Hepatic stellate cell (primary cell): ENCODE measurements around the gene HS3ST2.

Experiments used
- DNase-seq: peaks from one replicate; pipeline ENCODE4 v3.0.0; 2011; ENCODE audit warnings: low spot score

The HS3ST2 gene

GRCh38 chr16:22813948-22814710 lies at the start of gene HS3ST2:
Gene HS3ST2 (plus strand): TSS chr16:22814162. CDS start chr16:22814611, 449 bp downstream.
- no peak for DNase-seq

GRCh38 chr16:22764662-22765327 lies 49.2 kb upstream of the HS3ST2 start:
- no peak for DNase-seq

GRCh38 chr16:22765479-22765878 lies 48.5 kb upstream of the HS3ST2 start:
- DNase-seq = no peak

GRCh38 chr16:22770866-22771265 lies 43.1 kb upstream of the HS3ST2 start:
- no peak for DNase-seq

- DNase-seq = no peak
Measured at GRCh38 chr16:22771551-22771950, 42.4 kb upstream of the HS3ST2 start.

- DNase-seq = no peak
Measured at GRCh38 chr16:22775220-22775922, 38.6 kb upstream of the HS3ST2 start.

GRCh38 chr16:22781480-22781879 lies 32.5 kb upstream of the HS3ST2 start:
- DNase-seq = no peak

- DNase-seq = no peak
Measured at GRCh38 chr16:22782314-22782713, 31.6 kb upstream of the HS3ST2 start.

GRCh38 chr16:22784690-22785214 lies 29.2 kb upstream of the HS3ST2 start:
- DNase-seq = no peak

GRCh38 chr16:22785552-22785951 lies 28.4 kb upstream of the HS3ST2 start:
- no peak for DNase-seq

GRCh38 chr16:22786284-22786683 lies 27.7 kb upstream of the HS3ST2 start:
- no peak for DNase-seq

GRCh38 chr16:22786691-22787090 lies 27.3 kb upstream of the HS3ST2 start:
- DNase-seq = no peak

- no peak for DNase-seq
Measured at GRCh38 chr16:22787466-22788192, 26.3 kb upstream of the HS3ST2 start.

- DNase-seq = no peak
Measured at GRCh38 chr16:22788193-22788530, 25.8 kb upstream of the HS3ST2 start.

- no peak for DNase-seq
Measured at GRCh38 chr16:22789281-22789945, 24.5 kb upstream of the HS3ST2 start.

GRCh38 chr16:22797551-22797950 lies 16.4 kb upstream of the HS3ST2 start:
- DNase-seq = no peak

GRCh38 chr16:22799113-22799512 lies 14.8 kb upstream of the HS3ST2 start:
- no peak for DNase-seq

- no peak for DNase-seq
Measured at GRCh38 chr16:22804893-22805292, 9.1 kb upstream of the HS3ST2 start.

GRCh38 chr16:22805326-22805725 lies 8.6 kb upstream of the HS3ST2 start:
- DNase-seq = no peak

GRCh38 chr16:22806811-22807210 lies 7.2 kb upstream of the HS3ST2 start:
- no peak for DNase-seq

GRCh38 chr16:22810226-22810625 lies 3.7 kb upstream of the HS3ST2 start:
- no peak for DNase-seq
